ENCODE data around the gene SLC35D2. TPM values are rescaled to one million over a fixed set of nuclear protein-coding genes. Genes with fewer than 3 reads are reported as not detected.

The SLC35D2 gene
- total RNA-seq, 4 donors from 2014 or later, result 5.6 to 38.5 (median 21.0) TPM

- Histone ChIP-seq H3K36me3 (no peaks in the 10 kb centered on the region), H3K27me3 (no peaks in the 10 kb centered on the region), H3K9me3 (no peaks in the 10 kb centered on the region), H3K4me1 (no peaks in the 10 kb centered on the region), H3K4me3 (no peak overlapping the region), H3K27ac (no peak overlapping the region)
- TF ChIP-seq CTCF (IDR thresholded peaks at IDR 0.05) (no peak), POLR2A (IDR thresholded peaks at IDR 0.05) (no peak)
- intact Hi-C loops (cut with DNase I; ENCODE audit: low total_unique reads), result no loop called here
- no peak for DNase-seq
Observed at GRCh38 chr9:96281641-96282040, 101.9 kb downstream of the SLC35D2 start.

- Histone ChIP-seq H3K36me3 (no peaks in the 10 kb centered on the region), H3K27ac (no peak overlapping the region), H3K4me3 (no peak overlapping the region), H3K9me3 (peaks cover 0 to under 1% of the 10 kb centered on the region in 2 donors), H3K4me1 (no peaks in the 10 kb centered on the region), H3K27me3 (no peaks in the 10 kb centered on the region)
- intact Hi-C loops (cut with DNase I; ENCODE audit: low total_unique reads), result no loop called here
- TF ChIP-seq CTCF (IDR thresholded peaks at IDR 0.05) (no peak), POLR2A (IDR thresholded peaks at IDR 0.05) (no peak)
- no peak for DNase-seq
Observed at GRCh38 chr9:96279932-96280331, 103.6 kb downstream of the SLC35D2 start.

- no peak for DNase-seq
- TF ChIP-seq POLR2A (IDR thresholded peaks at IDR 0.05) (no peak), CTCF (IDR thresholded peaks at IDR 0.05) (no peak)
- Histone ChIP-seq H3K27me3 (no peaks in the 10 kb centered on the region), H3K27ac (no peak overlapping the region), H3K4me3 (no peak overlapping the region), H3K9me3 (peaks cover 0 to 3% of the 10 kb centered on the region in 2 donors), H3K4me1 (no peaks in the 10 kb centered on the region), H3K36me3 (no peaks in the 10 kb centered on the region)
- intact Hi-C loops (cut with DNase I; ENCODE audit: low total_unique reads), result no loop called here
Observed at GRCh38 chr9:96274939-96275338, 108.6 kb downstream of the SLC35D2 start.

Other genes starting within 250 kb of the SLC35D2 start
- 1 to 10 TPM in 1 of 4 donors, not detected in 3; 3.2 TPM for gene HSD17B3, start 81.5 kb downstream of the SLC35D2 start, total RNA-seq
- gene ZNF367, start 34.7 kb upstream of the SLC35D2 start, total RNA-seq, result 10 to 100 TPM in 1 of 4 donors, 1 to 10 TPM in 2, under 1 TPM in 1; 0.26 to 21.2 (median 1.7) TPM
- 10 to 100 TPM in 2 of 4 donors, 1 to 10 TPM in 2; 4.1 to 19.4 (median 11.9) TPM for gene HABP4, start 66.5 kb upstream of the SLC35D2 start, total RNA-seq
- 10 to 100 TPM in 3 of 4 donors, 1 to 10 TPM in 1; 9.7 to 40.5 (median 20.6) TPM for gene CDC14B, start 236.1 kb upstream of the SLC35D2 start, total RNA-seq

All from uterus (tissue), 4 donors.